Dermis blood vessel endothelial cell (primary cell): ENCODE data around the gene SYNJ2. TPM values are rescaled to one million over a fixed set of nuclear protein-coding genes. Genes with fewer than 3 reads are reported as not detected.

Experiments
- DNase-seq: peaks from one replicate; pipeline ENCODE4 v3.0.0; 2010
- total RNA-seq: library from RNA; depleted of rRNA; stranded (reverse); fragments of >200 nt; gene quantifications from 2 replicates; pipeline ENCODE4 v1.2.3, GENCODE V29; 2014

SYNJ2 gene
- total RNA-seq, 1 donor from 2014 or later: 34.7 TPM

DNA sequence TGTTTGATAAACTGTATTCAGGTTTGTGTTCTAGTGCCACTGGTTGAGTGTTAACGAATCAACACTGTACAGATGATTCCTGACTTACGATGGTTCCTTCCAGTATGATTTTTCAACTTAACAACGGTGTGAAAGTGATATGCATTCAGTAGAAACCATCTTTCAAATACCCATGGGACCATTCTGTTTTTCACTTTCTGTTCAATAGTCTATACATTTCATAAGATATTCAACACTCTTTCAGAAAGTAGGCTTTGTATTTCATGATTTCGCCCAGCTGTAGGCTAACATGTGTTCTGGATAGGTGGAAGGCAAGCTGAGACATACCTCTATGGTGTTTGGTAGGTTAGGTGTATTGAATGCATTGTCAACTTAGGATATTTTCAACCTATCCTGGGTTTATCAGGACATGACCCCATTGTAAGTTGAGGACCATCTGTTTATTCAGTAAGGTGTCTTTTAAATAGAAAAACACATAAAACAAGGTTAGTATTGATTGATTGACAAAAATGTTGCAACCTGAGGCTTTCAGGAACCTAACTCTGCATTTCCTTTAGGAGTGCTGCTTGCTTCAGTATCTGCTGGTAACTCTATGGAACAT lies 32.3 kb downstream of the SYNJ2 start:
- no peak for DNase-seq

DNA sequence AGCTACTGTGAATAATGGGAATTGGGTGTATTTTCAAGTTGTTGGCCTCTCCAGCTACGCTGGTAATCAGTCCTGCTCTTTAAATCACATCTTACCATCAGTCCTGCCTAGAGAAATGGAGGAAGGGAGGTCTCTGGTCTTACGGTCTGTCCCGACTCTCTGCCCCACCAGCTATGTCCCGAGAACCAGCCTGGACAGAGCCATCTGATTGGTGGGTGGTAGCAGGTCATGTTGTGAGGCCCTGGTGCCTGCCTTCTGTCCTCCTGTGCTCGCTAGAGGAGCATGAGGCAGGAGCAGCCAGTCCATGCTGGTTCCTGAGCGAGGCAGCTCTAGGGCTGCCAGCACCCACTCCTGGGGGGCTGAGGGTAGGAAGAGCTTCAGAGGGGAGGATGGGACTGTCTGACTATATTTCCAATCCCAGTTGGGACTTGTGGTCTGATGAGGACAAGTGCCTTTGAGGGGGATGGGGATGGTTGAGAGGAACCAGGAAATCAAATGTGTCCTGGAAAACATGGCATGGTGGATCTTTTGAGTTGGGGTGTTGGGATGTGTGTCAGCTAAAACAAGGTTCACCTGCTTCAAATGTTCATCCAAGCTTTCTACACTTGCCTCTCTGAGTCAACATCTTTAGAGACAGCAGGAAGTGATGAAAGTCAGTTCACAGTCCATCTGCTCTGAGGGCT lies 33.0 kb downstream of the SYNJ2 start:
- DNase-seq: no peak

DNA sequence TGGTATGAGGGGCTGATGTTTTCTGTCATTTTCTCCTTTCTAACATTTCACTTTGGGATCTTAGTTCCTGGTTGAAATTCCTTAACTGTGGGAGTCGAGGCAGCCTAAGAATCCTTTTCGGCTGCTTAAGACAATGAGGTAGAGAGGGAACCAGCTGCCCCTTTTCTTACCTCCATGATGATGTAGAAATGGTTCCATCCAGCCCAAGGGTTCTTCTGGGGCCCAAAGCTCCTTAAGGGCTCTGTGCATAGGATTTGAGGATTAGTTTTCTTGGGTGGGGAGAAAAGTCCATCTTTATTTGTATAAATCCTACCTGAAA lies 33.5 kb downstream of the SYNJ2 start:
- DNase-seq: no peak

DNA sequence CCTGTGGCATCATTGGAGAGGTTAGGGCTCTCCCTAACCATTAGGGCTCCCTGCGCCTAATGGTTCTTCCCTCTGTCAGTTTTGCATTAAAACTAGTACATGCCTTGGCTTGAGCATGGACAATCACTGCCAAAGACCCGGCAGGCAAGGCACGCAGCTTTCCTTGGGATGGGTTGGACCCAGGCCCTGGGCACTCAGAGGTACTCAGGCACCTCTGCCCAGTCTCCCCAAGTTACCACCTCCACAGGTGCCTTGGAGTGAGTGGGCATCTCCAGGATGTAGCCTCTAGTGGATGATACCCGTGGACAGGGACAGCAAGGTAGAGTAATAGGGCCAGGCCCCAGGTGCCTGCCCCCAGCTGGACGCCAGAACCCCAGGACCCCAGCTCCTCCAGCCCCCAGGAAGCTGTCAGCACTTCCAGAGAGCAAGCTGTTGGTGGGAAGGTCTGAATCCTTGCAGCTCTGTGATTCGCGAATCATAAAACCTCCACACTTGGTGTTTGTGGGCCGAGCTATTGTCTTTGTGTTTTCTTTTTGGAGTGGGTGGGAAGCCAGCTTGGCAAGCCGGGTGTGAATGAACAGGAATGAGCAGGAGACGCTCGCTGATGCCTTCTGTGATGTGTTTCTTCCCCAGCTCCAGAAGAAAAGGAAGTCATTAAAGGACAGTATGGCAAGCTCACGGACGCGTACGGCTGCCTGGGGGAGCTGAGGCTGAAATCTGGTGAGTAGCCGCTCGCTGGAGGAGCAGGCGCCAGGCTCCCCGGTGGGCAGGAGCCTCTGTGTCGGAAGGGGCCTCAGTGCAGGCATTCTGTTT lies 35.1 kb downstream of the SYNJ2 start:
- peak; percentile 63 for DNase-seq

DNA sequence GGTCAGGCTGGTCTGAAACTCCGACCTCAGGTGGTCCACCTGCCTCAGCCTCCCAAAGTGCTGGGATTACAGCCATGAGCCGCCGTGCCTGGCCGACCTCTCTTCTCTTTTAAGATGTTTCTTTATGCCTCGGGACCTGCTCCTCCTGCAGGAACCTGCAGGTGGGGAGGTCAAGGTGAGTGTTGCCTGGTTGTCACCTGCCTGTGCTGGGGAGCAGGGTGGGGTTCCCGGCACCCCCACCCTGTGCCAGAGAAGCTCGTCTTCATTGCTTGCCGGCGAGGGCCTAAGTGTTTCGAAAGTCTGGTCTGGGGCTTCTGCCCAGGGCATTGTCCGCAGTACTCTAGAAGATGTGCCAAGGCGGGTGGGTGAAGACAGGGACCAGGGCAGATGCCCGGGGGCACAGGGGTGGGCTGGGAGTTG lies 36.0 kb downstream of the SYNJ2 start:
- DNase-seq: no peak

DNA sequence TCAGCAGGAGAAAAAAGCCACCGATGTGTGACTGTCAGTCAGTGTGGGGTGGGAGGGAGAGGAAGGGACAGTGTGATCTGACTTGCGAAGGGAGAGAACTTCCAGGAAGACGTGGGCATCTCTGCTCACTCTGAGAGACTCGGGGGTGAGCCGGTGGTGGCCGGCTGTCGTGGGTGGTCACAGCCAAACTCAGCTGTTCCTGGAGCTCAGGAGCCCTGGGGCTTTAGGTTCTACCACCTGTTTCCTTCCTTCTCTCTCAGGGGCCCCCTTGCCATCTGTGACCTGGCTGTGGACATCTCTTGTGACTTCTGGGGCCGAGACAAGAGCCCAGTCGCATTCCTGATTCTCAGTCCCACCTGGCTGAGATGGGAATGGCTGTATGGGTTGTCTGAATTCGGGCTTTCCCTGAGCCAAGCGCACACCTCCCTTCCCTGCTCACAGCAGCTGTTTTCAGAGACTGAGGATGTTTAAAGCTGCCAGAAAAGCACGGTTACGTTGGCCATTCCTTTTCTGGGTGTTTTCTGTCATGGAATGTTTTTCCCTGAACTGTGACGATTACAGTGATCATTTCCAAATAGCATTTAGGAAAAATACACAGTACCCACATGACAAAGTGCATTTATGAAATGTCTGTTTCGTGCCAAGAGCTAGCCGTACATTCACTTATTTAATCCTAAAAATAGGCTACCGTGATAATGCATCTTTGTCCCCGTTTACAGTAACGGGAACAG lies 36.5 kb downstream of the SYNJ2 start:
- peak; percentile 53 for DNase-seq

DNA sequence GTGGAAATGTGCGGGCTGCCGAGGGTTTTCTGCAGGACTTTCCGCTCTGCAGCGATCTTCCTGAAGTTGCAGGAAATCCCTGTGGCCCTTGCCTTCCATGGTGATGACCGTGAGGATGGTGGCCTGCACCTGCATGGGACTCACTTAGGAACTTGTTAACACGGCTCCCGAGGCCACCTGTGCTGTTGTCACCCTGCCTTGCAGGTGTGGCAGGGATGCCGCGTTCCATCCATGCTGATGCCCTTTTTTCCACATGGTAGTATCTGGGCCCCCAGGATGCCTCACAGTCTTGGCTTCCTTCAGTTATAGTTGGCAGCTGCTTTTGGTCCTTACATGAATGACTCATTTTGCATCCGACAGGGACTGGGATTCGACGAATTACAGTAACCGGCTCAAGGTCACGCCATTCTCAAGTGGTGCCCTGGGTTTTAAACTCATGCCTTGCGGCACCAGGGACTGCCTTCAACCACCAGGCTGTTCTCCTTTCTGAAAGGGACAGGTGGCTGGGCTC lies 37.2 kb downstream of the SYNJ2 start:
- DNase-seq: peak; percentile 87

DNA sequence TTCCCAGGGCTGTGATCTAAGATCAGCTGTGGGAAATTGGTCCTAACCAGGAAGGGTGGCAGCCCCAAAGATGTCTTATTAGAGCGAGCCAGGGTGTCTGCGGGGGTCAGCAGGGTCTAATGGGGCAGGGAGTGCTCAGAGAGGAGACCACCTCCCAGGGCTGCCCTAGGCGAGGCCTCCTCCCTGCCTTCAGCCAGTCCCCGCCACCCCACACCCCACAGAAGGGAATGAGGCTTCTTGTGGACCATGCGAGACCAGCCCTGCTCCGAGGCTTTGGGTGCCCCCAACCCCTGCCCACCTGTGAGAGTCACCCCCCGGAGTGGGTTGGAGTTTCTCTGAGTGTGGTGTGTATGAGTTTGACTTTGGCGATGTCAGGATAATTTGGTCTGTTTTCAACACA lies 37.8 kb downstream of the SYNJ2 start:
- no peak for DNase-seq

DNA sequence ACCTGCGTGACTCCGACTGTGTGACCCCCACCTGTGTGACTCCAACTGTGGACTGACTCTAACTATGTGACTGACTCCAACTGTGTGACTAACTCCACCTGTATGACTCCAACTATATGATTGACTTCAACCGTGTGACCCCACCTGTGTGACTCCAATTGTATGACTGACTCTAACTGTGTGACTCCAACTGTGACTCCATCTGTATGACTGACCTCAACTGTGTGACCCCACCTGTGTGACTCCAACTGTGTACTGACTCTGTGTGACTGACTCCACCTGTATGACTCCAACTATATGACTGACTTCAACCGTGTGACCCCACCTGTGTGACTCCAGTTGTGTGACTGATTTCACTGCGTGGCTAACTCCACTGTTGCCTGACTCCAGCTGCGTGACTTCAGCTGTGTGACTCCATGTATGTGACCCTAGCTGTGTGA lies 38.6 kb downstream of the SYNJ2 start:
- peak; percentile 41 for DNase-seq

DNA sequence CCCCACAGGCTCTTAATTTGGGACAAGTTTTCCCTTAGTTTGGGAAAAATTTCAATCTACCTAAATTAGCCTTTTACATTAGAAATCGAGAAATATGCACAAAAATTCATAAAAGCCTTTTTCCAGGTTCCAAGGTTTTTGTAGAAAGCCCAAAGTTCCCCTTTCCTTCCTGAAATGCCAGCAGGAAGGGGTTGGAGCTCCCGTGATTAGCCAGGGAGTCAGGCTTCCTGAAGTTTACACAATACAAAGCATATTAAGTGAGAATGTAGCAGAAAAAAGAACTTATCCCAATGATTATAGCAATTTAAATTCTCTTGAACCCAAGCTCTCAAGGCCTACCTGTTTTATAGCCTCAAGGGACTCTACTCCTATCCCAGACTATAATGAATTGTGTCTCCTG lies 39.1 kb downstream of the SYNJ2 start:
- peak; percentile 78 for DNase-seq

DNA sequence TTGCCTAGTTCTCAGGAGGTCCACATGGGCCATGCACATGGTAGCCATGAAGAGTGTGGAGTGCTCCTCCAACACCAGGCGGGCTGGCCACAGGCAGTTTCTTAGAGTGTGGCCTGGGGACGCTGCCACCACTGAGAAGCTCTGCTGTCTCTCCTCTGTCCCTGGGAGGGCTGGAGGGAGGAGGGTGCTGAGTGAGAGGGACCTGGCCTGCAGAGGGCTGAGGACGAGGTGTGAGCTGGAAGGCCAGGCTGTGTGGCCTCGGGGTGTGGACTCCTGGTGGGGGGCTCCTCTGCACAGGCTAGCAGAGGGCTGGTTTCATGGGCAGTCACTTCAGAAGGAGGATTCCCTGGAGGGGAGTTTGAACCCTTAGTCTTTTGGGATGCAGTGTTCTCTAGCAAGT lies 39.7 kb downstream of the SYNJ2 start:
- DNase-seq: peak; percentile 36

DNA sequence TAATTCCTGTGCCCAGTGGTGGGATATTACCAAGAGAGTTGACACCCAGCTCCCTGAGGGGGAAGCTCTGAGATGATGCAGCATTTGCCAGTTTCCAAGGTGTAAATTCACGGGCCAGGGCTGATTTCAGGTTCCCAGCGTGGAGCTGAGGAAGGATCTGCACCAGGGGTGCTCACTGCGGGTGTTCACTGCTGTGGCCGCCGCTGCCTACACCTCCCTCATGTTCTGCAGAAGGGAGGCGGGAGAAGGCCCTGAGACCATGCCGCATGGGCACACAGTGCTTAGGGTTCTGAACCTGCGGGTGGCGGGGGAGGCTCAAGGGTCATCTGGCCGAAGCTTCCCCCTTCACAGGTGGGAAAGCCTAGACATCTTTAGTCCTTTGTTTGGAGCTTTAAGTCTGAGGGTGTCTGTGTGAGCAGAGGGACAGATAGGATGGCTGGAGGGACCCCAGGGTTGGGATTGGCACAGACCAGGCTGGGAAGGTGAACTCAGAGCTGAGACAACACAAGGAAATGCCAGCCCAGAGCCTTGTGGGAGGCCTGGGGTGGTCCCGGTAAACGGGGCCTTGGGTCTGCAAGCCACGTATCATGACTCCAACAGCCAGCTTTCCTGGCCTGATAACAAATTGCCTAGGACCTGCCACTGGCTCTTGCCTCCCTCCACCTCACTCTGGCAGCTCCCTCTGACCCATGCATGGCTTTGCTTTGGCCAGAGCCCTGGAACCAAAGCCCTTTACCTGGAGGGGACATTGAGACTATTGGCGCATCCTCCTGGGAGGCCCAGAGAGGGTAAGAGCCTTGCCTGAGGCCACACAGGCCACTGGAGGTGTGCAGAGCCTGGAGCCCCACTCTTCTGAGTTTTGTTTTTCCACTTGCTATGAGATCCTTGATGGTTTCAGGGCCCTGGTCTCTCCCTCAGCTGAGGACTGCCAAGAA lies 40.4 kb downstream of the SYNJ2 start:
- no peak for DNase-seq

DNA sequence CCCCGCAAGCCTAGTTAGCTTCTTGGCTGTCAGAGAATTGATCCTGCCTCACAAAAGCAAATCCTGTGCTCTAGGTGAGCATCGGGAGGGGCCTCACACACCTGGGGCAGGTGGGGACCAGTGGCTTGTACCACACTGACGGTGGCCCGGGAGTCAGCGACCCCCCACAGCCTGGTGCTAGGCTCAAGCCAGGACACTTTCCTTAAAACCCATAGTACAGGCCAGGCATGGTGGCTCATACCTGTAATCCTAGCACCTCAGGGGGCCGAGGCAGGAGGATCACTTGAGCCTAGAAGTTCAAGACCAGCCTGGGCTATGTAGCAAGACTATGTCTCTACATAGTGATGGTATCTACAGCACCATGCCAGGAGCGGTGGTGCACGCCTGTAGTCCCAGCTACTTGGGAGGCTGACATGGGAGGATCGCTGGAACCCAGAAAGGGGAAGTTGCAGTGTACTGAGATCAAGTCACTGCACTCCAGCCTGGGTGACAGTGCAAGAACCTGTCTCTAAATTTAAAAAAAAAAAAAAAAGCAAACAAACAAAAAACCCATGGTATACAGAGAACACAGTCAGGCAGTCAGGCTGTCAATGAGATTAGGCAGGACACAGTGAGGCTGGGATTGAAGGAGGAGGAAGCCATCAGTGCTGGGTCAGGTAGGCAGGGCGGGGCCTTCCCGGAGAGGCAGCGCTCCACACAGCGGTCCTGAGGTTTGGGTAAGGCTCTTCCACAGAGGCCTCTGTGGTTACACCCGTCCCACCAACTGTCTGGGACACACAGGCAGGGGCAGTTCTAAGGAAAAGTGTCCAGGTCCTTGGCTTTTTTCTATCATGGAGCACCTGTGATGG lies 41.3 kb downstream of the SYNJ2 start:
- DNase-seq: no peak

DNA sequence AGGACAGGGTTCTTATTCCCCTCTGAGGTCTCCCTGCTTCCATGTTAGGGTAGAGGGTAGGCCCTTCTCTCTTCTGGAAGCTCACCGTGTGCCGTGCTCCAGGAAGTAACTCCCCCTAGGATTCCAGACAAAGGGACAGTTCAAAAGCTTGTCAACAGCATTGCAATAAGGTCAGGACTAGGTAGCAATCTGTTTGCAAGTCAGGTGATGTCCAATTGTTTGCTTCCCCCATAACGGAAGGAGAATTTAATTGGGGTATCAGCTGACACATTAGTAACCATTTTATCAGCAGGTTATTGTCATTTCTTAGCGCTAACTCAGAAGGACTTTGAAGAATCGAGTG lies 41.9 kb downstream of the SYNJ2 start:
- no peak for DNase-seq

DNA sequence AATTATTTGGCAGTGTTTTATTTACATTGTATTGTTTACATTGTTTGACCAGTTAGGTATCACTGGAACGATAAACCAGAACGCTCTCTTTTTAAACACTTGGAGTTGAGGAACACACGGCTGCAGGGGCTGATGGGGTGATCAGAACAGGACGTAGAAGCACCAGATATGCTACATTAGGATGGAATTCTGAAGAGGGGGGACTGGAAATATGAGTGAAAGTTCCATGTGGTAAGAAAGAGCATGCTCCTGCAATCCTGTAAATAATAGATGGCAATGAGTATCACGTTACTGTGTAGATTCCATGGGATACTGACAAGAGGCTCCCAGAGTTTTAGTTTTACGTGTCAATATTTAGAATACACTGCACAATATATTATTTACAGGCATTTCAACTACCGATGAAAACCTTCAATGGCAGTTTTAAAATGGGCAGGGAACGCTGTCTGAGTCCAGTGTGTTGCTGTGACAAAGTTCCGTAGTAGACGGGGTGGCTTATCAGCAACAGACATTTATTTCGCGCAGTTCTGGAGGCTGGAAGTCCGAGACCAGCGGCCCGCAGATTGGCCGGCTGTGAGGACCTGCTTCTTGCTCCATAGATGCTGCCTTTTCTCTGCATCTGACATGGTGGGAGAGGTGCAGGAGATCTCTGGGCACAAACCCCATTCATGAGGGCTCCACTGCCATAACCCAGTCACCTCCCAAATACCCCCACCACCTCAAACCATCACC lies 43.1 kb downstream of the SYNJ2 start:
- DNase-seq: no peak

DNA sequence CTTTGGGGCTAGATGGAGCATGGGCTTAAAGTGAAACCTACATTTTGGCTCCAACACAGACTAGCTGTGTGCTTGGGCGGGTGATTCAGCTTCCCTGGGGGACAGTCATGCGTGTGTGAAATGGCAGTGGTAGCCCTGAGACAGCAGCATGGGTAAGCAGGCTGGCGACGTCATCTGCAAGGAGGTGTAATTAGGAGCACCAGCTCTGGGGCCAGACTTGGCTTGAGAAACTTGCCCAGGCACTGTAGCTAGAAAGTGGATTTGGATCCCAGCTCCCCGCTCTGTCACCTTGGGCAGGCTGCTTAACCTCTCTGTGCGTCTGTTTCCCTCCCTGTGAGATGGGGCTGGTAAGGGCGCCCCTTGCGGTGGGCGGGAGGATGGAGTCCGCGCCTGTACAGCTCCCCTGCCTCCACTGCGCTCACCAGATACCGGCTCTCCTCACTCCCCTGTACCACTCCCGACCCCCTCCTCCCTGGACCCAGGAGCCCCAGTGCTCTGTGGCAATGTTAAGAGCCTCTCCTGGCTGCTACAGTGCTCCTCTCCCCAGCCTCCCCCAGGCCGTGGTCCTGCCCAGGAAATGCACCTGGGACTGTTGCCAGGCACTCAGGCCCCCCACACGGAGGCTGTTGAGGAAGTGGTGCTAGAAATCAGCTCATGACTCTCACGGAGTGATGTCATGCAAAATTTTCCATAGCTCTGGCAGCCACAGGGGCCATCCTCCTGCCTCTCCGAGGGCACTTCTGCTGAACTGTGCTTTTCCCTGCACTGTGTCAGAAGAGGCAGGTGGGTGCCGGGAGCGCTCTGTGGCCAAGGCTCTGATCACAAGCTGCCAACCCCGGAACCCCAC lies 44.6 kb downstream of the SYNJ2 start:
- DNase-seq: peak; percentile 99

DNA sequence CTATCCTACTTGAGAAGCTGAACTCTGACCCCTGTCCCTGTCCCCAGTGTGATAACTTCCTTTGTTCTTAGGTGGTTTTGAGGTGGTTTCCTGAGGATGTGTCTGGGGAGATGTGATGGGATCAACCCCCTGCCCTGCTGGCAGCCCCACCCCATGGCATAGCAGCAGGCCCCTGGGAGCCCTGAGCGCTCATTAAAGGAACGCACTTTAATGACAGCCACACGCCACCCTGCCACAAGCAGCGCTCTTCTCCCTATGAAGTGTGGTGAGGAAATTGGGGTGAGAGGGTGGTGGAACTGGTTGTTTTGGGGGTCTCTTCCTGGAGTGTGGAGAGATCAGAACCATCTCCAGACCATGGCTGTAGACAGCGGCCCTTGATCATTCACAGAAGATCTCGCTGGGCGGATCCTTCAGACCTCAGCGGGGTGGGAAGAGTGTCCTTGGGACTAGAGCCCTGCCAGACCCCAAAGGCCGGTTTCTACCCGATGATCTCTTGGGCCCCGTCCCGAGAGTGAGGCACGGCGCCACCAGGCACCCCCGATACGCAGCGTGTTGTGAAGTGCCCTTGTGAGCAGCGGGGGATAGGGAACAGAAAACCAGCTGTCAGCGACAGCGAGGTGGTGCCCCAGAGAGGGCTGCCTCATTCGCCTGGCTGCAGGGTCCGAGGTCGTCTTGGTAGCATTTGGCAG lies 45.4 kb downstream of the SYNJ2 start:
- no peak for DNase-seq

DNA sequence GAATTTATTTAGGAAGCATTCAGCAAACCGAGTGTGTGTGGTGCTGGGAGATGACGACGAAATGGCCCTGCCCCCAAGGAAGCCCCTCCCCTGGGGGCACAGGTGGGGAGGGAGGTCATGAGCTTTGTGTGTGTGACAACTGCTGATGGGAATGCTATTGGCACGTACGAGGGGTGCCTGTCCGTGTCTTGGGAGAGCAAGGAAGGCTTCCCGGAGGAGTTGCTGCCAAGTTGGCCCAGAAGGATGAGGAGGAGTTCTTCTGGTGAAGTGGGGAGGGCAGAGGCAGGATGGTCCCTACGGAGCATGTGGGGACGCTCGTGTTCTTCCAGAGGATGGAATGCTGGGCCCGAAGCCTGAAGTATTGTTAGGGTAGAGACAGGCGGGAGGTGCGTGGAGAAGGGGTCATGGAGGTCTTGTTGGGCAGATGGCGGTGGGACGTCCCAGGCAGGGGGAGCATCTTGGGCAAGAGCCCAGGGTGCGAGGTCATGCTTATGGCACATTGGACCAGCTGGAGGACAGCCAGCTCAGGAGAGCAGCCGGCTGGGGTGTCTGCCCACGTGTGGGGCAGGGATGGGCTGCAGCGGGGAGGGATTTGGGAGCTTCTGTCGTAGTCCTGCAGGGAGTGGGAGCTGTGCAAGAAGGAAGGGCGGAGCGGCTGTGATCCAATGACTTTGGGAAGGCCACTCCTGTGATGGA lies 46.1 kb downstream of the SYNJ2 start:
- DNase-seq: peak; percentile 45
